MM.1S (cell line): ENCODE data around the gene LRRC61.

ENCODE experiments used
- CTCF ChIP-seq: fragments of 300-600 bp; sonication (generic); IDR thresholded peaks from 2 replicates; pipeline ENCODE4 v1.5.1; 2016; ENCODE audit warnings: antibody characterized with exemption, low read length, mixed read lengths
- EZH2 ChIP-seq: fragments of 300-600 bp; sonication (generic); optimal IDR thresholded peaks from 2 replicates; pipeline ENCODE3; 2017; ENCODE audit warnings: low read depth, mild to moderate bottlenecking, antibody characterized with exemption, low read length, mixed read lengths
- EZH2phosphoT487 ChIP-seq: fragments of 300-600 bp; sonication (generic); IDR thresholded peaks from 2 replicates; pipeline ENCODE4 v1.6.1; 2018; ENCODE audit warnings: antibody characterized with exemption, low read length

- TF ChIP-seq CTCF (no peak), EZH2phosphoT487 (no peak), EZH2 (no peak)
Observed at GRCh38 chr7:150326657-150327268, 3.6 kb downstream of the LRRC61 start.
